Stimulated activated CD4-positive, alpha-beta T cell treated with anti-CD3 and anti-CD28 coated beads, TNF-alpha, amount 100 ng/mL, for 1 hour (primary cell): ENCODE data around the gene LGR6.

Experiments used
- DNase-seq, 3 donors: peaks; one replicate each; pipeline ENCODE4 v3.0.0-alpha.2; 2020; ENCODE audit warnings: low read depth in 3 of 3, low spot score in 1 of 3

Gene LGR6

DNA sequence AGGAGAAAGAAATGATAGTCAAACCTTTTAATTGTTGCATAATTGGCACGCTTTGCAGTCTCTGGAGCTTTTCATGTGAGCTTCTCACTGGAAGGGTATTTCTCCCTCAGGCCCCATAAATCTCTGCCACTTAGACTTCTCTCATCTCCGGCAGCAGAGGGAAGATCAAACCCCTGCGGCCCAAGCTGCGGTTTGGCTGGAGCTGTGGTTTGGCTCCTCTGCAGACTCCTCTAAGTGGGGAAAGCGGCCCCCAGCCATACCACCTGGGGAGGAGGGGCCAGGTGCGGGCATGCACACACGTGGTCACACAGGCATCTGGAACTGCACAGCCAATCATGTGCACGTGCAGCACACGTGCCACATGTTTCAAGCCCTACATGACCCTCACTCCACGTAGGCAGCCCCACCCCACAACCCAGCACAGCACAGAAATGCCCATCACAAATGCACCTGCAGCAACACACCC, 89.8 kb downstream of the LGR6 start:
- no peak for DNase-seq

DNA sequence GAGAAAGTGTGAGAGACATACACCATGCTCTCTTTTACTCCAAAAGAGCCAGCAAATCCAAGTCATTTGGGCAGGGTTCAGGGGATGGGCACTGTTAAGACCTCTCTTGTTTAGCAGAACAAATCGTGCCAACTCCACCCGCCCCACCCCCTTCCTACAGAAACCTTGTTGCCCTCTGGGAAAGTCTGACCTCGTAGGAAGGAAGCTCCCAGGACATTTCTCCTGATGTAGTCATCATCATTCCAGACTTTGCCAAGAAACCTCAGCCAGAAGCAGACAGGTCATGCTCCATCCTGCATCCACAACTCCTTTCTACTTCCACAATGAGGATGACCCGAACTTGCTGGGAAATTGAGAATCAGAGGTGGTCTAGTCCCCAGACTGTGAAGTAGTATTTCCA, 90.4 kb downstream of the LGR6 start:
- DNase-seq: no peak

DNA sequence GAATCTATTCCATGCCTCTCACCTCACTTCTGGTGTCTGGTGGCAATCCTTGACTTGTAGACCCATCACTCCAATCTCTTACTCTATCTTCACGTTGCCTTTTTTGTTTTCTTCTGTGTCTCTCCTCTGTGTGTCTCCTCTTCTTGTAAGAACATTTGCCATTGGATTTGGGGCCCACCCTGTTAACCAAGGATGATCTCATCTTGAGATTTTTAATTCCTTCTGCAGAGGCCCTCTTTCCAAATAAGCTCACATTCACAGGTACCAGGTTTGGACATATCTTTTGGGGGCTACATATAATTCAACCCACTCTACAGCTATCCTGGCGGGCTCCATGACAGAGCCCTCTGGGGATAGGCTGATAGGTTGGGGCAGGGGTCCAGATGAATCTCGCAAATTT, 92.3 kb downstream of the LGR6 start:
- DNase-seq: no peak

DNA sequence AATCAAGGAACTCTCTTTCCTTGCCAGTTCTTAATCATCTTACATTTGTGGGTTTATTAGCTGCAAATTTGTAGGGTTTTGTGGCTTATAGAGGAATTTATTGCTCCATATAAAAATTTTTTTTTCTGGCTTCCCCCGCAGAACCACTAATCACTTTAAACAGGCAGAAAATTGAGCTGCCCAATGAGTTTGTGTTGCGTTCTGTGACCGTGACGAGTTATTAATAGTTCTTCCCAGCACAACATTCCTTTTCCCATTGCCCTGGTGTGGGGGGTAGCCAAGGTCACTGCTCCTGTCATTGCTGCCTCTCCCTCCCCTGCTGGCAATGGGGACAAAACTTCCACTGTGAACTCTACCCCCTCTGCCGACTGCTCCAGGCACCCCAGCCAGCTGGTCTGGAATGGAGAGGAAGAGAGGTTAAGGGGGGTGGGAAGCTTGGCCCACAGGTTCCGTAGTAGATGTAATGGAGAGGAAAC, 93.1 kb downstream of the LGR6 start:
- no peak for DNase-seq

DNA sequence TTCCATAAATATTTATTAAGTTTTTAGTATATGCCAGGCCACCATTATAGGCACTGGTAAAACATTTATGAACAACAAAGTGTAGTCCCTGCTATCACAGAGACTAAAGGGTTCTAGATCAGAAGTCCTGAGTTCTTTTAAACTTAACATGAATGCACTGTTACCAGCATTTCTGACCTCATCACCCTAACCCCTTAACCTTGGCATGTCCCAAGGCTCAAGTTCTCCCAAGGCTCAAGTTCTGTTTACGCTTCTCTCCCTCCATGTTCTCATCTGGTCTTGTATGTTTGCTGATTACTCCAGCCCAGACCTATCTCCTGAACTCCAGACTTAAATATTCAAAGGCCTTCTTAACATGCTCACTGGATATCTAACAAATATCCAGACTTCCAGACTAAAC, 93.6 kb downstream of the LGR6 start:
- DNase-seq: no peak

DNA sequence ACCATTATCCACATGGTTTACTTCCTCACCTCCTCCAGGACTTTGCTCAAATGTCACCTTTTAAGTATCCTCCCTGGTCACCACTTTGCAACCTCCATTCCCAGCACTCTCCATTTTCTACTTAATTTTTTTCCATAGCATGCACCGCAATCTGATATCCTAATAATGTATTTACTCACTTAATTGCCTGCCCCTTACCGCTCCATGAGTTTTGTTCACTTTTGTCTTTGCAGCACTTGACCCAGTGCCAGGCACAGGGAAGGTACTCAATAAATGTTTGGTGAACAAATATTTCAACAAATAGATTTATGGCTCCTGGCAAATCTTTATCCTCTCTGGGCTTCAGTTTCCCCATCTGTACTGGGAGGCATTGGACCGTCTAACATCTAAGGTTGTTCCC, 94.6 kb downstream of the LGR6 start:
- no peak for DNase-seq

DNA sequence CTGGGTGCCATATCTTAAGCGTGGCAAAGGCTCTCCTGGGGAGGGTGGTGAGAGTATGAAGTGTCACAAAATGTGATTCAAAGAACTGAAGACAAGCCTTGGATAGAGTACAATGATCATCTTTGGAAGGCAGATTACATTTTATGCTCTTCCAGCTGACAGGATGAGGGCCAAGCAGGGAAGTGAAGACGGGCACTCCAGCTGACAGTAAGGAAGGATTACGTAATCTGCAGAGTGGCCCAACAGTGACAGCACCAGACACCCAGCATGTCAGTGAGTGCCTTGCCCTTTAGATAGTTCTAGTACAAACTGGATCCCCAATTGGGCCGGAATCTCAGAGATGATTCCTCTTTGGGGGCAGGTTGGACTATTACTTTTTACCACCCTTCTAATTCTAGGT, 95.4 kb downstream of the LGR6 start:
- no peak for DNase-seq

DNA sequence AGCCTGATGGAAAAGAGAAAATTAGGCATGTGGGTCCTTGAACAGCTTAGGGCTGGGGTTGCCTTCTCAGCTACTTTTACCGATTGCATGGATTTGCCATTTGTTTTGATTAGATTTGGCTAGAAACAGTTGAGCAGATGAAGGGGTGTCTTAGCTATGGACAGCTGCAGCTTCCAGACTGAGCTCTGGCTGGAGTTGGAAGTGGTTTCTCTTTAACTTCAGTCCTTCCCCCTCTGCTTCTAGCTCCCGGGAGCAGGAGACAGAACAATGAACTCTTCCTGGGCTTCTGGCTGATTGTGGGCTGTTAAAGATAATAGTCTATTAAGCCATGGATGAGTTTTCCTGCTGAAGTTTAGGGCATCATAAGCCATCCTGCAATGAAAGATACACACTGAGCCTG, 97.4 kb downstream of the LGR6 start:
- no peak for DNase-seq

DNA sequence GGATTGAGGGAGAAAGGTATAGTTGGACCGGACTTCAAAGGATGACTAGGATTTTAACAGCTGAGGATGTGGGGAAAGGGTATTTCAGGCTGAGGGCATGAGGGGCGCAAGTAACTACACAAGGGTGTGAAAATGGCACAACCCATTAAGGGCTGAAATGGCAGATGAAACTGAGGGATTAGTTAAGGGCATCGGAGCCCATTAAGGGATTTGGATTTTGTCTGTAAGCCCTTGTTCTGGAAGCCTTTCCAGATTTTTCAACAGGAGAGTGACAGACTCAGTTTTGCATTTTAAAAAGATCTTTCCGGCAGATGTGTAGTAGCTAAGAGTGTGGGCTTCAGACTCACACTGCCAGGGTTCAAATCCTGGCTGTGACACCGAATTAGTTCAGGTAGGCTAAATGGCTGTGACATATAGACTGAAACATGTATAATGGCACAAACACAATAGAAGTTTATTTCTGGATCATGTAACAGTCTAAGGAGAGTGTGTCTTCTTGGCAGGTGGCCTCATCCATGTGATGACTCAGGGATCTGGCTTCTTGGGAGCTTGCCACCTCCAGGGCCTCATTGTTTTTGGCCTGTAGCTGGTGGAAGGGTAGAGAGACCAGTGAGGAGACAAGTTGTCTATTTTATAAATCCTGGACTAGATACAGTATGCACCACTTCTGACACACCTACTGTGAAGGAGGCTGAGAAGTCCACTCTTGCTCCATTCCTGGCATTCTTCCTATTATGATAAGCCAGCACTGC, 98.5 kb downstream of the LGR6 start:
- no peak for DNase-seq

DNA sequence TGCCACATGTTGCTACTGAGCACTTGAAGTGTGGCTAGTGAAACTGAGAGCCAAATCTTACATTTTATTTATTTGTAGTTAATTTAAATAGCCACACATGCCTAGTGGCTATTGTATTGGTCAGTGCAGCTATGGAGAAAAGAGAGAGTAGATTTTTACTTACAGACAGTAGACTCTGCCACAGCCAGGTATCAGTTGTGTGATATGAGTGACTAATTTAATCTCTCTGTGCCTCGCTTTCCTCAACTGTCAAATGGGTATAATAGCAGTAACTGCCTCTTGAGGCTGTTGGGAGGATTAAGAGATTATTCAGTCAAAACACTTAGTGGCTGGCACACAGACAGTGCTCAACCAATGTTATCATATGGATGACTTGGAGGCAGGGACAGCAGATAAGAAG, 99.2 kb downstream of the LGR6 start:
- DNase-seq: no peak

DNA sequence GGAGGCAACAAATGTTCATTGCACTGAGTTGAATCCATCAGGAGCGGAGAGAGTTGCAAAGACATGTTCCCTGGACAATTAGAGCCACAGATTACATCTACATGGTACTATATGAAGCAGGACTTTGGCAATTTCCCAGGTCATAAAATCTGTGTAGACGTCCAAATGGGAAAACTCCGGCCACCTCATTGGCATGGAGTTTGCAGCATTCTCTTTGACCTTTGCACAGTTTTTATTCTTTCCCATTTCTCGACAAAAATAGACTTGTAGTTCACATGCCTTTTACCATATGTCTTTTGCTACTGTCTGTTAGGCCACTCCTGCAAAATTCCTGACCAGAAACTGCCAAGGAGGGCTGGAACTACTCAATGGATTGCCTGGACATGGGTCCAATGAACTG, 100.0 kb downstream of the LGR6 start:
- DNase-seq: no peak

GRCh38 chr1:202302166-202302565, 108.6 kb downstream of the LGR6 start:
- no peak for DNase-seq

DNA sequence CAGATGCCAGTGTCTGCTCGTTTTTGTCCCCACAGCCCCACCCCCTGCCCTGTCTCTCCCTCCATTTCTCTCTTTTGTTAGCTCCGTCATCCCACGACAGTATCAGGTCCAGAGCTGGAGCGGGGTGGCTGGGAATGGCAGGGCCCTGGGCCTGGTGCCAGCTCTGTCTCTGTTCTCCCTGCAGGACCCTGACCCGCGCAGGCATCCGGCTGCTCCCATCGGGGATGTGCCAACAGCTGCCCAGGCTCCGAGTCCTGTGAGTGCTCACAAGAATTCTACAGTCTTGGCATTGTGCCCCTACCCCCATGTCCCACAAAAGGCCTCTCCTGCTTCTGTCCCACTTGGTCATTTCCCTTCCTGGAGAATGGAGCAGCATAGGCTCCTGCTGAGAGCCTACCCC, 110.8 kb downstream of the LGR6 start:
- no peak for DNase-seq

DNA sequence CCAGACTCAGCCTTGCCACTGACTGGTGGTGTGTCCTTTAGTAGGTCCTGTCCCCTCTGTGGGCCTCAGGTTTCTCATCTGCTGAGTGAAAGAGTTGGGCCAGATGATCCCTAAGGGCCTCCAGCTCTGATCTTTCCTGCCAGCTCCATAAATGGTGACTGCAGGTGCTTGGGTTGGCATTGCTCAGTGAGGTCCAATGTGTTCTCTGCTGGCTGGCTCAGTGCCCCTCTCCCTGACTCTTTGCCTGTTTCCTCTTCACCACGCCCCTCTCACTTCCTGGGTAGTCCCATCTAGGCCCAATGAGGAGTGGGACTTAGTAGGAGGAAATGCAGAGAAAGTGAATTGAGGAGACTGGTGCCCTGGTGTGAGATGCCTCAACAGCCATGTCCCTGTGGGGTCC, 111.6 kb downstream of the LGR6 start:
- no peak for DNase-seq

DNA sequence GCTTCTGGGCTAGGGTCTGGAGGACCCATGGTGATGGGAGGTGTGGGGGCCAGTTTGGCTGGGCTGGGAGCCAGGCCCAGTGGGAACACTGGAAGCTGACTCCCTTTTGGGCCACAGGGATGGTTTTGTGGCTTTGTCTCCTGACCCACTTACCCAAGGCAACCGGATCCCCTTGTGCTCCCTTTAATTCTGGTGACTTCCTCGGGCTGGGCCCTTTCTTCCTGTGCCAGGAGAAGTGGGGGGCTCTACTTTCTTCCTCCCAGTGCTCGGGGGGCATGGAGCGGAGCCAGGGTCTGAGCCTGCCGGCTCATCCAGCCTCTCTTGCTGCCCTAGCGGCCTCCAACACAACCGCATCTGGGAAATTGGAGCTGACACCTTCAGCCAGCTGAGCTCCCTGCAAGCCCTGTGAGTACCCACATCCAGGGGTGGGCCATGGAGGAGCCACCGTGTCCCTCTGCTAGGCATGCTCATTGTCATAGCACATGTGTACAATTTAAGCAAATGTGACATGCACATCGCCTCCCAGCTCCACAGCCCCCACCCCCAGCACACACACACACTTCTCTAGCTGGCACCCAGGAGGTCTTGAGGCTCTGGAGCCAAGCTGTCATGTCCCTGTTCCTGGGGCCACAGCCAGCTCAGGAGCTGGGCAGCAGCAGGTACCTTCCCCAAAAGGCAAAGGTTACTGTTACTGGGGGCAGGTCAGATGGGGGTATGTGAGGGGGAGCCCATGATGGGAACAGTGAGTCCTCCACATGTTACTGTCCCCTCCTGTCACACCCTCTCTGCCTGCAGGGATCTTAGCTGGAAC, 113.1 kb downstream of the LGR6 start:
- no peak for DNase-seq

DNA sequence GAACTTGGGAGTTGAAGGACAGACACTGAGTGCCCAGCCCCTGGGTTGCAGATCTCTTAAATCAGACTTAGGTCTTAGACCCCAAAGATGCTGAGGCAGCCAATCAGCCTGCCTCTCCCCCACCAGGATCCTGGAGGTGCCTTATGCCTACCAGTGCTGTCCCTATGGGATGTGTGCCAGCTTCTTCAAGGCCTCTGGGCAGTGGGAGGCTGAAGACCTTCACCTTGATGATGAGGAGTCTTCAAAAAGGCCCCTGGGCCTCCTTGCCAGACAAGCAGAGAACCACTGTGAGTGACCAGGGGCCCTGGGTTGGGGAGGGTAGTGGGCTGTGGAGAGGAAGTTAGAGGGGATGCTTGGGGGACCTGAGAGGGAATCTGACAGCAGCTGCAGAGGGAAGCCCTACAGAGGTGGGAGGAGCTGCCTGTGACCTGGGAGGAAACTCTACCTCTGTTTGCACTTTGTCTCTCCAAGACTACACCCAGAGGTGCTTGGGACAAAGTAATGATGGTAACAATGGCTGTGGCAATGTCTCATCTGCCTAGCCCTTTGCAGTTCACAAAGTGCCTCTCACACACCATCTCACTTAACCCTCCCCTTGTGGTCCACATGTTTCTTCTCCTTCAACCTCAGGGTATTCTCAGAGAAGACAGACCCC, 116.6 kb downstream of the LGR6 start:
- no peak for DNase-seq

DNA sequence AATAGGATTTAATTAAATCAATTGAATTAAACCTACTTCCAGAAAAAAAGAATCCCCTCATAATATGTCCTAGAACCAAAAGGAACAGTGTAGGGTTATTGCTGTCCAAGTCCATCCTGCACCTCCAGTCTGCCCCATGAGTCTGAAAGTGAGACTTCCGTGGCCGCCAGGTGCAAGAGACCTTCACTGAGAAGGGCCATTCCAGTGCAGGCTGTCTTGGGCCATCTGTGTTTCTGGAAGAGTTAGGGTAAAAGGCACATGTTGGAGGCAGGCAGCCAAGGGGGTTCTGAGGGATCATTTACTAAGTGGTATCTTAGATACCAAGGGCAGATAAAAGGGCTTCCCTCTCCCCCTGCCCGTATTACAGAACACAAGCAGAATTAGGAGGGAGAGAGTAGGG, 117.1 kb downstream of the LGR6 start:
- no peak for DNase-seq

DNA sequence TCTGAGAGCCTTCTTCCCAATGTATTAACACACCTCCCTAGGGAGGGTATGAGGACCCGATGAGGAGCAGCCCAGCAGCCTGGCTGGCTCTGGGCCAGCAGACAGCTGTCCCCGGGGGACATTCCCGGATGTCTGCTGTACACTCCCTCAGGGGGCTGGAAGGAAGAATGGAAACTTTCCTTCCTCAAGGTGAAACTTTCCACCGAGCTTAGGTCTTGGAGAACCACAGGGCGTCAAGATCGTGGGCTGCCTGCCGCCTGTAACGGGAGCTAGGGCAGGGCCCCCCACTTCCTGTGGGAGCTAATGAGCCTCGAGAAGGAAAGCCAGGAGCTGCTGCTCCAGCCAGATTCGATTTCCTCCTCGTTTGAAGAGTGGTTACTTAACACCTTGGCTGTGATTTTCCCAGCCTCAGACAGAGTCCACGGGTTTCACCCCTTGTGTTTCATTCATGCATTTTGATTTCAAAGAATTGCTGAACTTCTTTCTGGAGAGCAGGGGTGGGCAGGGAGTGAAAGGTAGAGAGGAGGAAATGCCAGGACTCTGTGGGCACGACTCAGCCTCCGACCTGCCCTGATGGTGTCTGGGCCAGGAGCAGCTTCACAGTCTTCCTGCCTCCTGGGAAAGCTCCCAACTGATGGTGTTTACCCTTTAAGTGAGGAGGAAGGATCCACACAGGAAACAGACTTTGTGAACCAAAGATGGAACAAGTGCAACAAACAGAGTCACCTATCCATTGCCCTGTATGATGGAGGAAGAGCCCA, 118.5 kb downstream of the LGR6 start:
- no peak for DNase-seq

- DNase-seq: peak; percentile 46 to 60 (median 51)
Observed at GRCh38 chr1:202315576-202316168, 122.1 kb downstream of the LGR6 start.

DNA sequence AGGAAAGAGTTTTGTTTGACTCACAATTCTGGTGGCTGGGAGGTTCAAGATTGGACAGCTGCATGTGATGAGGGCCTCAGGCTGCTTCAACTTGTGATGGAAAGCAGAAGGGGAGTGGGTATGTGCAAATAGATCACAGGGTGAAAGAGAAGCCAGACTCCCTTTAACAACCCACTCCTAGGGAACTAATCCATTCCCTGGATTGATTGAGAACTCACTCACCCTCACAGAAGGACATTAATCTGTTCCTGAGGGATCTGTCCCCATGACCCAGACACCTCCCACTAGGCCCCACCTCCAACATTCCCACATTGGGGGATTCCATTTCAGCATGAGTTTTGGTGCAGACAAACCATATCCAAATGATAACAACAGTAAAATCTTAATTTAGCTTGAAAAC, 122.6 kb downstream of the LGR6 start:
- no peak for DNase-seq
